Measurements from ENCODE around the gene PNMA6E. TPM values are rescaled to one million over a fixed set of nuclear protein-coding genes. Genes with fewer than 3 reads are reported as not detected.

Gene PNMA6E
- total and polyA plus RNA-seq, 2 experiments from 2014 or later, result not detected

DNA sequence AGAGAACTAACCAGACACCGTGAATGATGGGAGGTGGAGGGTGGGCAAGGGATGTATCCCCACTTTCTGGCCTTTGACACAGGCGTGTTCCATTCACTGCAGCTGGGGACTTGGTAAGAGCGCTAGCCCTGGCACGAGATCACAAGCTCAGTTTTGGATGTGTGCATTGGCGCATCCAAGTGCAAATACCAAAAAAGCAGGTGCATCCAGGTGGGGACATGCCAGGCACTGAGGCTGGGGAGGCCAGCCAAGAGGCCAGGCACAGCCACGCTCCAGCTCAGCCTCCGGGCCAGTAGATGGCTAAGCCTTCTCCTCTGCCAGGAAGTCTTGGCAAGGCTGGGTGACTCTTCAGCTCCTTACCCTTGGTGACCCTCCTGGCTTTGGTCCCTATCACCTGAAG is 5.8 kb upstream of the PNMA6E start (continued):
- no peak for TF ChIP-seq JUNB (IDR thresholded peaks at IDR 0.05; ENCODE audit: unreplicated experiment)

DNA sequence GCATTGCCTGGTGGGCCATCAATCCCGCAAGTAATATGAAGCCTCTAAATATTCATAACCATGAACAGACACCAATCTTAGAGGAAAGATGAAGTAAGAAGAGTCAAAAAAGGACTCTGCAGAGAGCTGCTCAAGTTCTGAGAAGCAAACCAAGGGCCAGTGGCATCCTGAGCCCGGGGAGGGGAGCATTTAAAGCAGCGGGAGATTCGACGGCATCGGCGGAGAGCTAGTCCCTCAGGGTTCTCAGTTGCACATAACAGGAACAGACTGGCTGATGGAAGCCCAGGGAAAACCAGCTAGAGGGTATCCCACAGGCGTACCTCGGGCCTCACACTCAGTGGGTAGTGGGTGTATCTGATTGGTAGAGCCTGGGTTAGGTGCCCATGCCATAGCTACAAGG is 4.9 kb upstream of the PNMA6E start:
- Histone ChIP-seq H3K79me2 (replicated peaks; ENCODE audit: insufficient read depth) (no peaks in the 10 kb centered on the region), H4K20me1 (replicated peaks; ENCODE audit: insufficient read depth) (no peaks in the 10 kb centered on the region), H3K4me2 (no peak overlapping the region), H3K27me3 (ENCODE audit: insufficient read depth) (0 out of 2 replicates have a peak, but pooled peaks cover 6% of the 10 kb centered on the region), H2AFZ (no peak overlapping the region), H3K36me3 (ENCODE audit: insufficient read depth) (no peaks in the 10 kb centered on the region), H3K4me3 (no peak overlapping the region), H3K4me1 (ENCODE audit: insufficient read depth) (no peaks in the 10 kb centered on the region), H3K9me2 (ENCODE audit: insufficient read depth) (no peaks in the 10 kb centered on the region), H3K27ac (ENCODE audit: low read depth) (no peak overlapping the region), H3F3A (replicated peaks; ENCODE audit: low read depth) (no peaks in the 10 kb centered on the region)
- TF ChIP-seq EZH2 (IDR thresholded peaks at IDR 0.05; ENCODE audit: low read depth, unreplicated experiment), result no peak
- no peak for TF ChIP-seq POLR2AphosphoS5 (IDR thresholded peaks at IDR 0.05; ENCODE audit: low read depth)
- TF ChIP-seq, protein P1, sequence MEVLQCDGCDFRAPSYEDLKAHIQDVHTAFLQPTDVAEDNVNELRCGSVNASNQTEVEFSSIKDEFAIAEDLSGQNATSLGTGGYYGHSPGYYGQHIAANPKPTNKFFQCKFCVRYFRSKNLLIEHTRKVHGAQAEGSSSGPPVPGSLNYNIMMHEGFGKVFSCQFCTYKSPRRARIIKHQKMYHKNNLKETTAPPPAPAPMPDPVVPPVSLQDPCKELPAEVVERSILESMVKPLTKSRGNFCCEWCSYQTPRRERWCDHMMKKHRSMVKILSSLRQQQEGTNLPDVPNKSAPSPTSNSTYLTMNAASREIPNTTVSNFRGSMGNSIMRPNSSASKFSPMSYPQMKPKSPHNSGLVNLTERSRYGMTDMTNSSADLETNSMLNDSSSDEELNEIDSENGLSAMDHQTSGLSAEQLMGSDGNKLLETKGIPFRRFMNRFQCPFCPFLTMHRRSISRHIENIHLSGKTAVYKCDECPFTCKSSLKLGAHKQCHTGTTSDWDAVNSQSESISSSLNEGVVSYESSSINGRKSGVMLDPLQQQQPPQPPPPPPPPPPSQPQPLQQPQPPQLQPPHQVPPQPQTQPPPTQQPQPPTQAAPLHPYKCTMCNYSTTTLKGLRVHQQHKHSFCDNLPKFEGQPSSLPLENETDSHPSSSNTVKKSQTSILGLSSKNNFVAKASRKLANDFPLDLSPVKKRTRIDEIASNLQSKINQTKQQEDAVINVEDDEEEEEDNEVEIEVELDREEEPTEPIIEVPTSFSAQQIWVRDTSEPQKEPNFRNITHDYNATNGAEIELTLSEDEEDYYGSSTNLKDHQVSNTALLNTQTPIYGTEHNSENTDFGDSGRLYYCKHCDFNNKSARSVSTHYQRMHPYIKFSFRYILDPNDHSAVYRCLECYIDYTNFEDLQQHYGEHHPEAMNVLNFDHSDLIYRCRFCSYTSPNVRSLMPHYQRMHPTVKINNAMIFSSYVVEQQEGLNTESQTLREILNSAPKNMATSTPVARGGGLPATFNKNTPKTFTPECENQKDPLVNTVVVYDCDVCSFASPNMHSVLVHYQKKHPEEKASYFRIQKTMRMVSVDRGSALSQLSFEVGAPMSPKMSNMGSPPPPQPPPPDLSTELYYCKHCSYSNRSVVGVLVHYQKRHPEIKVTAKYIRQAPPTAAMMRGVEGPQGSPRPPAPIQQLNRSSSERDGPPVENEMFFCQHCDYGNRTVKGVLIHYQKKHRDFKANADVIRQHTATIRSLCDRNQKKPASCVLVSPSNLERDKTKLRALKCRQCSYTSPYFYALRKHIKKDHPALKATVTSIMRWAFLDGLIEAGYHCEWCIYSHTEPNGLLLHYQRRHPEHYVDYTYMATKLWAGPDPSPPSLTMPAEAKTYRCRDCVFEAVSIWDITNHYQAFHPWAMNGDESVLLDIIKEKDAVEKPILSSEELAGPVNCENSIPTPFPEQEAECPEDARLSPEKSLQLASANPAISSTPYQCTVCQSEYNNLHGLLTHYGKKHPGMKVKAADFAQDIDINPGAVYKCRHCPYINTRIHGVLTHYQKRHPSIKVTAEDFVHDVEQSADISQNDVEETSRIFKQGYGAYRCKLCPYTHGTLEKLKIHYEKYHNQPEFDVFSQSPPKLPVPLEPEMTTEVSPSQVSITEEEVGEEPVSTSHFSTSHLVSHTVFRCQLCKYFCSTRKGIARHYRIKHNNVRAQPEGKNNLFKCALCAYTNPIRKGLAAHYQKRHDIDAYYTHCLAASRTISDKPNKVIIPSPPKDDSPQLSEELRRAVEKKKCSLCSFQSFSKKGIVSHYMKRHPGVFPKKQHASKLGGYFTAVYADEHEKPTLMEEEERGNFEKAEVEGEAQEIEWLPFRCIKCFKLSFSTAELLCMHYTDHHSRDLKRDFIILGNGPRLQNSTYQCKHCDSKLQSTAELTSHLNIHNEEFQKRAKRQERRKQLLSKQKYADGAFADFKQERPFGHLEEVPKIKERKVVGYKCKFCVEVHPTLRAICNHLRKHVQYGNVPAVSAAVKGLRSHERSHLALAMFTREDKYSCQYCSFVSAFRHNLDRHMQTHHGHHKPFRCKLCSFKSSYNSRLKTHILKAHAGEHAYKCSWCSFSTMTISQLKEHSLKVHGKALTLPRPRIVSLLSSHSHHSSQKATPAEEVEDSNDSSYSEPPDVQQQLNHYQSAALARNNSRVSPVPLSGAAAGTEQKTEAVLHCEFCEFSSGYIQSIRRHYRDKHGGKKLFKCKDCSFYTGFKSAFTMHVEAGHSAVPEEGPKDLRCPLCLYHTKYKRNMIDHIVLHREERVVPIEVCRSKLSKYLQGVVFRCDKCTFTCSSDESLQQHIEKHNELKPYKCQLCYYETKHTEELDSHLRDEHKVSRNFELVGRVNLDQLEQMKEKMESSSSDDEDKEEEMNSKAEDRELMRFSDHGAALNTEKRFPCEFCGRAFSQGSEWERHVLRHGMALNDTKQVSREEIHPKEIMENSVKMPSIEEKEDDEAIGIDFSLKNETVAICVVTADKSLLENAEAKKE (CRISPR knock-in tag; IDR thresholded peaks at IDR 0.05), result no peak
- TF ChIP-seq, protein P2, sequence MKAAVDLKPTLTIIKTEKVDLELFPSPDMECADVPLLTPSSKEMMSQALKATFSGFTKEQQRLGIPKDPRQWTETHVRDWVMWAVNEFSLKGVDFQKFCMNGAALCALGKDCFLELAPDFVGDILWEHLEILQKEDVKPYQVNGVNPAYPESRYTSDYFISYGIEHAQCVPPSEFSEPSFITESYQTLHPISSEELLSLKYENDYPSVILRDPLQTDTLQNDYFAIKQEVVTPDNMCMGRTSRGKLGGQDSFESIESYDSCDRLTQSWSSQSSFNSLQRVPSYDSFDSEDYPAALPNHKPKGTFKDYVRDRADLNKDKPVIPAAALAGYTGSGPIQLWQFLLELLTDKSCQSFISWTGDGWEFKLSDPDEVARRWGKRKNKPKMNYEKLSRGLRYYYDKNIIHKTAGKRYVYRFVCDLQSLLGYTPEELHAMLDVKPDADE (IDR thresholded peaks at IDR 0.05), result no peak
- TF ChIP-seq JUNB (IDR thresholded peaks at IDR 0.05; ENCODE audit: unreplicated experiment), result no peak
- TF ChIP-seq ZNF331 (CRISPR knock-in tag; IDR thresholded peaks at IDR 0.05; ENCODE audit: low read depth), result no peak
- TF ChIP-seq CREB1 (CRISPR knock-in tag; IDR thresholded peaks at IDR 0.05; ENCODE audit: low read depth), result no peak
- no peak for TF ChIP-seq EZH2phosphoT487 (IDR thresholded peaks at IDR 0.05; ENCODE audit: unreplicated experiment)
- no peak for TF ChIP-seq STAT1 (IDR thresholded peaks at IDR 0.05; ENCODE audit: unreplicated experiment)
- no peak for TF ChIP-seq NANOG (IDR thresholded peaks at IDR 0.05; ENCODE audit: borderline replicate concordance)
- no peak for TF ChIP-seq ZNF114 (CRISPR knock-in tag; IDR thresholded peaks at IDR 0.05)
- TF ChIP-seq, protein P3, sequence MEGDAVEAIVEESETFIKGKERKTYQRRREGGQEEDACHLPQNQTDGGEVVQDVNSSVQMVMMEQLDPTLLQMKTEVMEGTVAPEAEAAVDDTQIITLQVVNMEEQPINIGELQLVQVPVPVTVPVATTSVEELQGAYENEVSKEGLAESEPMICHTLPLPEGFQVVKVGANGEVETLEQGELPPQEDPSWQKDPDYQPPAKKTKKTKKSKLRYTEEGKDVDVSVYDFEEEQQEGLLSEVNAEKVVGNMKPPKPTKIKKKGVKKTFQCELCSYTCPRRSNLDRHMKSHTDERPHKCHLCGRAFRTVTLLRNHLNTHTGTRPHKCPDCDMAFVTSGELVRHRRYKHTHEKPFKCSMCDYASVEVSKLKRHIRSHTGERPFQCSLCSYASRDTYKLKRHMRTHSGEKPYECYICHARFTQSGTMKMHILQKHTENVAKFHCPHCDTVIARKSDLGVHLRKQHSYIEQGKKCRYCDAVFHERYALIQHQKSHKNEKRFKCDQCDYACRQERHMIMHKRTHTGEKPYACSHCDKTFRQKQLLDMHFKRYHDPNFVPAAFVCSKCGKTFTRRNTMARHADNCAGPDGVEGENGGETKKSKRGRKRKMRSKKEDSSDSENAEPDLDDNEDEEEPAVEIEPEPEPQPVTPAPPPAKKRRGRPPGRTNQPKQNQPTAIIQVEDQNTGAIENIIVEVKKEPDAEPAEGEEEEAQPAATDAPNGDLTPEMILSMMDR (conservative IDR thresholded peaks at IDR 0.05; ENCODE audit: low read depth in 2 of 2), result no peak
- TF ChIP-seq, protein P4, sequence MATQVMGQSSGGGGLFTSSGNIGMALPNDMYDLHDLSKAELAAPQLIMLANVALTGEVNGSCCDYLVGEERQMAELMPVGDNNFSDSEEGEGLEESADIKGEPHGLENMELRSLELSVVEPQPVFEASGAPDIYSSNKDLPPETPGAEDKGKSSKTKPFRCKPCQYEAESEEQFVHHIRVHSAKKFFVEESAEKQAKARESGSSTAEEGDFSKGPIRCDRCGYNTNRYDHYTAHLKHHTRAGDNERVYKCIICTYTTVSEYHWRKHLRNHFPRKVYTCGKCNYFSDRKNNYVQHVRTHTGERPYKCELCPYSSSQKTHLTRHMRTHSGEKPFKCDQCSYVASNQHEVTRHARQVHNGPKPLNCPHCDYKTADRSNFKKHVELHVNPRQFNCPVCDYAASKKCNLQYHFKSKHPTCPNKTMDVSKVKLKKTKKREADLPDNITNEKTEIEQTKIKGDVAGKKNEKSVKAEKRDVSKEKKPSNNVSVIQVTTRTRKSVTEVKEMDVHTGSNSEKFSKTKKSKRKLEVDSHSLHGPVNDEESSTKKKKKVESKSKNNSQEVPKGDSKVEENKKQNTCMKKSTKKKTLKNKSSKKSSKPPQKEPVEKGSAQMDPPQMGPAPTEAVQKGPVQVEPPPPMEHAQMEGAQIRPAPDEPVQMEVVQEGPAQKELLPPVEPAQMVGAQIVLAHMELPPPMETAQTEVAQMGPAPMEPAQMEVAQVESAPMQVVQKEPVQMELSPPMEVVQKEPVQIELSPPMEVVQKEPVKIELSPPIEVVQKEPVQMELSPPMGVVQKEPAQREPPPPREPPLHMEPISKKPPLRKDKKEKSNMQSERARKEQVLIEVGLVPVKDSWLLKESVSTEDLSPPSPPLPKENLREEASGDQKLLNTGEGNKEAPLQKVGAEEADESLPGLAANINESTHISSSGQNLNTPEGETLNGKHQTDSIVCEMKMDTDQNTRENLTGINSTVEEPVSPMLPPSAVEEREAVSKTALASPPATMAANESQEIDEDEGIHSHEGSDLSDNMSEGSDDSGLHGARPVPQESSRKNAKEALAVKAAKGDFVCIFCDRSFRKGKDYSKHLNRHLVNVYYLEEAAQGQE (IDR thresholded peaks at IDR 0.05; ENCODE audit: unreplicated experiment), result no peak
- H3K27me3 Mint-ChIP-seq (ENCODE audit: insufficient read depth, low read depth, poor library complexity), result peaks cover 12% of the 10 kb centered on the region
- H3K9me3 Mint-ChIP-seq, result no peaks in the 10 kb centered on the region; the same call in 1 of the 3 replicates
- no peak for DNase-seq (ENCODE audit: low spot score)
- H3K4me1 Mint-ChIP-seq, result peaks cover 4% of the 10 kb centered on the region; the same call in 2 of the 3 replicates
- no peaks in the 10 kb centered on the region for H3K36me3 Mint-ChIP-seq (ENCODE audit: low read depth)
- no peak for ATAC-seq
- H3K4me3 Mint-ChIP-seq, result no peak overlapping the region
- no peak overlapping the region for H3K27ac Mint-ChIP-seq
